NT2/D1 (cell line): ENCODE measurements around the gene SEC24C.
"Not testable (repeated sequence)": the region's sequence is repeated elsewhere in the genome, so short reads cannot be mapped to it uniquely, and the experiment has no call there.

Experiments used
- SUZ12 ChIP-seq: IDR thresholded peaks from 2 replicates; pipeline ENCODE4 v1.6.1; 2011; ENCODE audit not compliant: insufficient read length, insufficient read depth; ENCODE audit errors: extremely low read depth
- ZNF274 ChIP-seq: IDR thresholded peaks from 2 replicates; pipeline ENCODE4 v1.6.1; 2011; ENCODE audit warnings: mild to moderate bottlenecking, low read depth, low read length

GRCh38 chr10:73715179-73716156 lies 28.7 kb upstream of the SEC24C start:
- not testable (repeated sequence) for TF ChIP-seq ZNF274, SUZ12
